ENCODE results near the gene FRMPD4. TPM values are rescaled to one million over a fixed set of nuclear protein-coding genes. Genes with fewer than 3 reads are reported as not detected.

Gene FRMPD4
- total RNA-seq, 1 experiment from 2014 or later = 1.4 TPM

GRCh38 chrX:12441381-12442128 lies 303.3 kb downstream of the FRMPD4 start:
- DNase-seq (ENCODE audit: low spot score) (no peak), ATAC-seq (no peak)
- no peaks in the 10 kb centered on the region for H3K9me3 Mint-ChIP-seq
- H3K4me3 Mint-ChIP-seq = no peak overlapping the region
- ChIA-PET CTCF (interaction anchor here (1.0 kb wide), 1 partner anchor 474 kb away, joined by 3 read pairs; no protein-coding TSS in a partner anchor), POLR2A (no interaction called here)
- no peaks in the 10 kb centered on the region for H3K36me3 Mint-ChIP-seq
- no peaks in the 10 kb centered on the region; the same call in 1 of the 2 replicates for H3K27me3 Mint-ChIP-seq (ENCODE audit: low read depth)
- H3K27ac Mint-ChIP-seq = no peak overlapping the region
- H3K4me1 Mint-ChIP-seq = peaks cover 43% of the 10 kb centered on the region
- TF ChIP-seq MXD4 (CRISPR knock-in tag; IDR thresholded peaks at IDR 0.05; ENCODE audit: borderline replicate concordance) (no peak), JAZF1 (CRISPR knock-in tag; IDR thresholded peaks at IDR 0.05) (no peak), HMGXB4 (CRISPR knock-in tag; IDR thresholded peaks at IDR 0.05) (no peak), ZNF532 (CRISPR knock-in tag; IDR thresholded peaks at IDR 0.05; ENCODE audit: borderline replicate concordance) (no peak), ERG (CRISPR knock-in tag; IDR thresholded peaks at IDR 0.05) (no peak), ZNF281 (CRISPR knock-in tag; IDR thresholded peaks at IDR 0.05) (no peak), ATF6 (CRISPR knock-in tag; IDR thresholded peaks at IDR 0.05) (no peak), CBFB (CRISPR knock-in tag; IDR thresholded peaks at IDR 0.05; ENCODE audit: low read depth) (no peak), RELA (CRISPR knock-in tag; IDR thresholded peaks at IDR 0.05; ENCODE audit: borderline replicate concordance) (no peak)

DNA sequence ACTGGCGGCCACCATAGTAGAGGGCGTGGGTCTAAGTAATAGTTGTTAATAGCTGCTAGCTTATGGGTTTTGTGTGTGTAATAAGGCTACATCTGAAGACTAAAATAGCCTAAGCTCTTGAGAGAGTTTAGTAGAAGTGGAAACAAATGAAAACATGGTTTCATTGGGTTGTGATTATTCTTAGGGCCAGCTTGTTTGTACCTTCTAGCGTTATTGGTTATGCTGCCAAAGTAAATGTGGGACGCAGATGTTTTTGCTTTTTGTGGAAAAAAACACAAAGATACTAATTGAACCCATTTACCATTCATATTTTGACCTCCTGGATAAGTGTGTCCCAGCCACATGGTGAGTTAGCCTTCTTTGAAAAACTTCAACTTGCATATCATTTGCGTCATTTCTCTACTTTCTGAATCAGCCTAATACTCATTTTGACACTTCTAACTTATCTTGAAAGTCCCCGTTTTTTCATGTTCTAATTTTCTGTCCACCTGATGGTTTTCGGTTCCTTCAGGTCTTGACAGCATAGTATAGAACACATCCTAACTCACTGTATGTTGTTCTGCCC lies 305.3 kb downstream of the FRMPD4 start:
- Mint-ChIP-seq H3K9me3 (no peaks in the 10 kb centered on the region), H3K27me3 (ENCODE audit: low read depth) (no peaks in the 10 kb centered on the region), H3K4me3 (no peak overlapping the region), H3K27ac (no peak overlapping the region), H3K4me1 (peaks cover 29% of the 10 kb centered on the region), H3K36me3 (no peaks in the 10 kb centered on the region)
- ChIA-PET CTCF (no interaction called here), POLR2A (no interaction called here)
- ATAC-seq = no peak
- DNase-seq (ENCODE audit: low spot score) = no peak
- no peak for TF ChIP-seq HMGA2 (CRISPR knock-in tag; IDR thresholded peaks at IDR 0.05)
- no peak for TF ChIP-seq ZNF121 (CRISPR knock-in tag; IDR thresholded peaks at IDR 0.05)
- no peak for TF ChIP-seq ESRRA (CRISPR knock-in tag; IDR thresholded peaks at IDR 0.05; ENCODE audit: borderline replicate concordance)
- TF ChIP-seq, protein P1, sequence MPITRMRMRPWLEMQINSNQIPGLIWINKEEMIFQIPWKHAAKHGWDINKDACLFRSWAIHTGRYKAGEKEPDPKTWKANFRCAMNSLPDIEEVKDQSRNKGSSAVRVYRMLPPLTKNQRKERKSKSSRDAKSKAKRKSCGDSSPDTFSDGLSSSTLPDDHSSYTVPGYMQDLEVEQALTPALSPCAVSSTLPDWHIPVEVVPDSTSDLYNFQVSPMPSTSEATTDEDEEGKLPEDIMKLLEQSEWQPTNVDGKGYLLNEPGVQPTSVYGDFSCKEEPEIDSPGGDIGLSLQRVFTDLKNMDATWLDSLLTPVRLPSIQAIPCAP (CRISPR knock-in tag; IDR thresholded peaks at IDR 0.05) = no peak
- TF ChIP-seq PRRX2 (CRISPR knock-in tag; IDR thresholded peaks at IDR 0.05) = no peak
- no peak for TF ChIP-seq ZNF281 (CRISPR knock-in tag; IDR thresholded peaks at IDR 0.05)
- TF ChIP-seq CBFB (CRISPR knock-in tag; IDR thresholded peaks at IDR 0.05; ENCODE audit: low read depth) = no peak
- no peak for TF ChIP-seq SMAD3 (CRISPR knock-in tag; IDR thresholded peaks at IDR 0.05; ENCODE audit: borderline replicate concordance)
- TF ChIP-seq NR1H2 (CRISPR knock-in tag; IDR thresholded peaks at IDR 0.05) = no peak

Measured in WTC11 (cell line).